GM19438 (cell line): ENCODE results near the gene PNPLA5.

Source experiments
- ATAC-seq: cut with Tn5 transposase; IDR thresholded peaks from one replicate; pipeline ENCODE4 v1.9.1; 2021; ENCODE audit warnings: low read depth; ENCODE audit not compliant: unreplicated experiment

The PNPLA5 gene

DNA sequence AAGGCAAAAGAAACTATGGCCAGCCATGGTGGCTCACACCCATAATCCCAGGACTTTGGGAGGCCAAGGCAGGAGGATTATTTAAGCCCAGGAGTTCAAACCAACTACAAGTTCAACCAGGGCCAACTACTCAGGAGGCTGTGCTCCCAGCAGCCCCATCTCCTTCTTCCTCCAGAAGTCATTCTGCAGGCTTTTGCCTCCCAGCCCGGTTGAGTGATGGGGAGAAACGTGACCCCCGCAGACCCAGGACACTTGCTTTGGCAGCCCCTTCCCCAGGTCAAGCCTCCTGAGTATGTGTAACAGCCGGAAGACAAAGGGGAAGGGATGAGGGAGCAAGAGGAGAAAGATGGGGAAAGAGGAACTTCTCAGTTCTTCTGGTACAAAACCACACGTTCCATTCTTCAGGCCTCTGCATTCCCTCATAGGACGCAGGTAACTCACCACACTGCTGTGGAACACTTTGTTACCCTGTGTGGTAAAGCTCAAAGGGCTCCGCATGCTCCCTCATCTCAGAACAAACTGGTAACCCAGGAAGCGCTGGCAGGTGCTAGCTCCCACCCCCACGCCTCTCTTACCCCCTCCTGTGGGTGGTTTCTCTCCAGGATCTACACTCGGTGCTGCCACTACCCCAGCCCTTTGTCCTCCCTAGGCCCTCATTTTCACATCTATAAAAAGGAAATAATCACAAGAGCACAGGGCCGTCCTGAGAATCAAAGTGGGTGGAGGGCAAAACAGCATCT is 33.5 kb downstream of the PNPLA5 start:
- no peak for ATAC-seq

DNA sequence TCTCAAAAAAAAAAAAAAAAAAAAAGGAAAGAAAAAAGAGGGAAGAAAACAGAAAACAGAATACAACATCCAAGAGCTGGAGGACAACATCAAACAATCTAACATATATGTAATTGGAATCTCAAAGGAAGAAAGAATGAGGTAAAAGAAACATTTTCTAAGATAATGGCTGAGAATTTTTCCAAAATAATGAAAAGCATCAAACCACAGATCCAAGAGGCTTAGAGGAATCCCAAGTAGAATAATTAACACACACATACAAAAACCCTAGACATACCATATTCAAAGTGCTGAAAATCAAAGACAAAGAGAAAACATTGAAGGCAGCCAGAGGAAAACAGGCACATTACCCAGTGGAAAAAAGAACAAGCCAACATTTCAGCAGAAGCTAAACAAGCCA is 34.4 kb downstream of the PNPLA5 start:
- no peak for ATAC-seq

DNA sequence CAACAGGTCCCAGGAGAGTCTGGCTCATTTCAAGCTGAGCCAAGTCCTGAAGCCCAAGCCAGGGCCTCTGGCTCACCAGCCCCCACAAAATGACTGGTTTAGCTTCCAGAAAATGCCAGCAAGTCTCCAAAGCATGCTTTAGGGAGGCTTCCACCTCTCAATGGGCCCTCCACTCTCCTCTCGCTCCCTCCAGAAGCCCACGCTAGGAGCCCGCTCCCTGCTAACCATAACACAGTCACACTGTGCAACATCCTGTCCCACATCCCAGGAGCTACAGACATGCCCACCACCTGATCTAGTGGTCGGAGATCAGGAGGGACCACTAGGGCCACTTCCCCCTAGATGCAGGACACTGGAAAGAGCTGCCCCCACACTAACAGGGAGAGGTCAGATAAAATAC is 36.4 kb downstream of the PNPLA5 start:
- no peak for ATAC-seq

DNA sequence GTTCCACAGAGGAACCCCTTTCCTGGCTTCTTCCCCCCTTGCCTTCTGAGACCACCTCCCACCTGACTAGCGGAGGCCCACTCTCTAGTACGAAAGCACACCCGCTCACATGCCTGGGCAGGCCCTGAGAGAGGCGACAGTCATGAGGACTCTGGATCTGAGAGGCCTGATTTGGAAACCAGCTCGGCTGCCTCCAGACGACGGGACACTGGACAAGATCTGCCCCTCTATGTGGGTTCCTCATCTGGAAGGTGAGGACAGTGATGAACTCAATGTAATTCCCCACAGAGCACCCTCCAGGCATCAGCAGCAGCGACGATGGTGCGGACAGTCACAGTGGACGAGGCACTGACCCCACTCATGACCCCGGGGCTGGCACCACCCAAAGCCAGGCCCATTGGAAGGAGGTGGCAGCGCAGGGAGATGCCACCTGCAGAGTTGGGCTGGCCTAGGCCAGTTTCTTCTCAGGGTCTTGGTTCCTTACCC is 37.0 kb downstream of the PNPLA5 start:
- ATAC-seq: no peak

DNA sequence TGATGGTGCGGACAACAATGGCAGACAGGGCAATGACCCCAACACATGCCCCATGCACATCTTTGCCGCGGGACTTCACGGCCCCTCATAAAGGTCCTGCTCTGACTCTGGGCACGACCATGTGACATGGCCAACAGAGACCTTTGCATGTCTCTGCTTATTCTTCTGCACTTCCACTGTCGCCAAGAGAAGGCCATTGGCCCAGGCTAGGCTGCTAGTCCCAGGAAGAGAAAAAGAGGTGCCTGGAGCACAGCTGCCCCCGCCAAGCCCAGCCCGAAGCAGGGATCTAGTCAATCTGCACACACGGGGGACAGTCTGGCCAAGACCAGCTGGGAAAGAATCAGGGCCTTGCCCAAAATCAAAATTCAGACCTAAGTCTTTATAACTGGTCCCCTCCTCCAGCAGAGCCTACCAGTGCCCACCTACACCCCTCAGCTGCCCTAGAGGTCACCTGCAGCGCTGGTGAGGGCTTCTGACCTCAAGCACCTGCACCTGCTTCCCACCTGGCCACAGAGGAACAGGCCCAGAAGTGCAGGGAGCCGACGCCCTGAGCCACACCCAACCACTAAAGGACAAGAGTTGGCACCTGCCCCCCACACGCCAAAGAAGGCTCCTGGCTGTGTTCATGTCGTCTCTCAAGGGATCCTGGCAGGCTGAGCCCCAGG is 37.6 kb downstream of the PNPLA5 start:
- no peak for ATAC-seq

DNA sequence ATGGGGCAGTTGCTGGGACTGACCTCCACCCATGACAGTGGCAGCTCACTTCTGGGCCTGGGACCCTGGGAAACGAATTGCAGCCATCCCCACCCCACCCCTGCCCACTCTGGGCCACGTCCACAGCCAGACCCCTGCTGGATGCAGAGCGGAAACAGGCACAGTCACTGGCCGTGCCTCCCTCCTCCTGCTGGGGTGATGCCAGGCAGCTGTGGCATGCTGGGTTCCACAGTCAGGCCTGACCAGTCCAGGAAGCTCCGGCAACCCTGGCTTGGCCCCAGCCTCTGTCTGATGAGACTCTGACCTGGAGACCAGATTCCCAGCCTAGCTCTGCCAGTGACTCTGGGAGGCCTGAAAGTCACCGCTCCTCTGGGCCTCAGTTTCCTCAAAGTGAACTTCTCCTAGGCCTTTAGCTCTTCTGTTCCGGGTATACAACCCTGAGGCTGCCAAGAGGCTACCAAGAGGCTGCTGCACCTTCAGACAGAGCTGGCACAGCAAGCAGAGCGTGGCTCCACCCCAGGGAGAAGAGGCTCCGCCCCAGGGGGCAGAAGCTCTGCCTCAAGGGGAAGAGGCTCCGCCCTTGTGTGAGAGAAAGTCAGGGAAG is 38.4 kb downstream of the PNPLA5 start:
- ATAC-seq: no peak

DNA sequence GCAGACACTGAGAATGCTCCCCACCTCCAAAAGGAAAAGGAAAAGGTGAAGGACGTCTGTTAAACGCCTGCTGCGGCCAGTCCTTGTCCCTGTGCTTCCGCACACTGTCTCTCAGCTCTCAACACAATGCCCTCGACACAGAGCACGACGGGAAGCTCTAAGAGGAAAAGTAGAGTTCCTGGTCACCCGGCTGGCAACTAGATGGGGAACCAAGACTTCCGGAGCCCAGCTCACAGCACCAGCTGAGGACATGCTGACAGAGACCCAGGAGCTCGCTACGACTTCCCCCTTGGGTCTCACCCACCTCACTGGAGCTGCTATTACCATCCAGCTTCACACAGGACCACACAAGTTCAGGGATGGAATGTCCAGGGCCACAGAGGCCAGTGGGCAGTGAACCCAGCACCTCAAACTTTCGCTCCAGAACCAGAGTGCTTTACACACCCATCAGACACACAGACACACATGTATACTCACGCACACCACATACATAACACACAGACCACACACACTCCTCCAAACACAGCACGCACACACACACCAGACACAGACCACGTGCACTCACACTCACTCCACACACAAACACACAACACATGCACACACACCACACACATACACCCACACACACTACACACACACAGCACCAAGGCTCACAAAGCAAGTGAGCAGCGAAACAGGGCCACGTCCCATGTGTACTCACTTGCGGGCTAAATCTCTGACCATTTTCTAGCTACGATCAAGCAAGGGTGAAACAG is 39.1 kb downstream of the PNPLA5 start:
- no peak for ATAC-seq

DNA sequence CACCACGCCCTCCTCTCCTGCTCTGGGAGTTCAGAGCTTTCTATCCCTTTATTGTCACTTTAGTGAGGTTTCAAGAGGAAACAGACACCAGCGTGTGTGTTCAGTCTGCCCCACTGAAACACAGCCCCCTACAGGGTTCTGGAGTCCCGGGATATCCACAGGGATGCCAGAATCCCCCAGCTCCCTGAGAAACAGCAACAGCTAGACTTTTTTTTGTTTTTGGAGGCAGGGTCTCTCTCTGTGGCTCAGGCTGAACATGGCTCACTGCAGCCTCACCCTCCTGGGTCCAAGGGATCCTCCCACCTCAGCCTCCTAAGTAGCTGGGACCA is 39.9 kb downstream of the PNPLA5 start:
- no peak for ATAC-seq

DNA sequence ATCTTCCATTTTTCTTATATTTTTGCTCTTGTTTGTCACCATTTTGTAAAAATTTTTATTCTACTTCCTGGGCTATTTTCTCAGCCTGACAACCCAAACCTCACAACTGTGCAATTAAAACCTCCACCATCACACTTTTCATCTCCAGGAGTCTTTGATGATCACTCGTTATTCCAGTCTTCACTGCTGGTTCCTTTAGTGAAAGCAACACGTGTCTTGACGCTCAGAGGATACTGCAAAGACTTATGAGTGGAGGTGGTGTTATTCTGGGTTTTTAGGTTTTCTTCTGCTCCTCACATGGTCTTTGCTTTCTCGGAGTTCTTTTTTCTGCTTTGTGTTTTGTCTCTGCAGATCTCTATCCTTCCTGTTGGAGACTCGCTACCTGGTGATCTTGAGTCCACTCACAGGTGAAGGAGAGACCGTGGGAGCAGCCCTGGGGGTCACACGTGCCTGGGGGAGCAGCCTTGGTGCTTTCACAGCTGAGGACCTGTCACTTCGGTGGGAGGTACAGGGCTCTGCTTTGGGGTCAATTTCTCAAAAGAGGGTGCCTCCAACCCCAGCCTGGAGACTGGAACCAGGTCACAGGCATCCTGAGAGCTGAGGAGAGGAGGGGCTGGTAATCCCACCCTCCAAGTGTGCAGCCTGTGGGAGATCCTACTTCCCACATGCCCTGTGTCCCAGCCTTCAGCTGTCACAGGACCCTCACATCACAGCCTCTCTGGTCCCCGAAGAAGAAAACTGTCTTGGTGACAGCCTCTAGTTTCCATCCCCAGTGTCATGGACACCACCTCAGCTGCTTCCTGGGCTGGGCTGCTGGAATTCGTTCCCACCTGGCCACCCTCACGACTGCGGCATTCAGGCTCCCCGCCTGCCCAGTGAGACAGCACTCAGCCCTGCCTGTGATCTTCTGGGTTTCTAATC is 40.5 kb downstream of the PNPLA5 start:
- ATAC-seq: no peak

DNA sequence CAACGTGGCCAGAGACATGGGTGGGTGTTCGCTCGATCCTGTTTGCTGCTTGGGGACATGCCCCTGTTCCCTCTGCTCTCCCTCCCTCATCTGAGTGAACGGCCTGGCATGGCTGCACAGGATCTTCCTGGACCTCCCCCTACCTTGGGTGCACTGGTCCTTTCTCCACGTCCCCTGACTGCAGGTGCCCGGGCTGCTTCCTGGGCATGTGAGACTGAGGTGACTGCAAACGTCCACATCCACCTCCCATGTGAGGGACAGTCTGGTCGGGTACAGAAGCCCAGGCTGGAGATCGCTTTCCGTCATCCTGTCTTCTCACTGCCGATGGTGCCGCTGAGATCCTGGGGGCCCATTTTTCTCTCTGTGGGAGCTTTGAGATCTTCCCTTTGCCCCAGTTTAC is 41.3 kb downstream of the PNPLA5 start:
- ATAC-seq: no peak

DNA sequence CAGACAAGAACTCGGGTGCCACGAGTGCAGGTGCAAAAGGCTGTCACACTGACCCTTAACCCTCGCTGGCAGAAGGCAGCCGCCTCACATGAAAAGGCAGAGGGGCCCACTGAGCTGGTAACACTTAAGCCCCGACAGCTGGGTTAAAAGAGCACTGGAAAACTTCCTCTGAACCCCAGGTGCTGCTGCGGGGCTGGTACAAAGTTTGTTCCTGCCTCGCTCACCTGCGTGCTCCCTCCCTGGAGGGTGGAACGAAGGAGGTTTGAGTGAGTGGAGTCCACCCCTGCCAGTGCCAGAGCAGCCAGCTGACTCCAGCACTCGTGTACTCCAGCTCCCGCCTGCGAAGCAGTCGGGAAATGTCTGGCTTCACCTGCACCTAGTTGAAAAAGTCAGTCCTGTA is 42.1 kb downstream of the PNPLA5 start:
- ATAC-seq: no peak

DNA sequence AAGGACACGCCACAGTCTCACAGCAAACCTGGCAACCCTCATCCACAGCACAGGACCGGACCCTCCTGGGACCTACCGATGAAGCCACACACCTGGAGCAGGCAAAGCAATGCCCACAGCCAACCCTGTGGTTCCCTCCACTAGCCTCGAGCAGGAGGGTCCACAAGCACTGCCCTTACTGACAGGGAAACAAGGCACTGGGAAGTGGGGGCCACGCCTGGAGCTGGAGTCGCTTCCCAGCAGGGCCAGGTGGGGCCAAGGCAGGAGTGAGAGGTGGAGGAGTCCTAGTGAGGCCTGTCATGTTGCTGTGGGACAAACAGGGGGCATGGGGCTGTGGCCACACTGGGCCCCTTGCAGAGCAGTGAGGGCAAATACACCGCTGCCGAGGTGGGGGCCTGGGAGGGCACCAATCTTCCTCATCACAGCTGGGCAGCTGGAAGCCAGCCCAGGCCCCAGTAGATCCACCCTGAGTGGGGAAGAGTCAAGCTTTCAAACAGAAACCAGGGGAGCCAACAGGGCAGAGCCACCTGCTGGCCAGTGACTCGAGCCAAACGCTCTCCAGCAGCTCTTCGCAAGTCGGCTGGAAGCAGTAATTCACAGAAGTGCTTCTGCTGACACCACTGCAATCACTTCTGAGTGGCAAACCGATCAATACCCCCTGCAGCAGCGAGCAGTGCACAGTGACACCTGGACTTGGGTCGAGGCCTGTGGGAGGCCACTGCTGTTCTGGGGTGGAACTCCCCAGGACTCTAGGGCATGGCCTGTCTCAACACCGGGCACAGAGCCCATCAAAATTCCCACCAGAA is 43.2 kb downstream of the PNPLA5 start:
- ATAC-seq: no peak

DNA sequence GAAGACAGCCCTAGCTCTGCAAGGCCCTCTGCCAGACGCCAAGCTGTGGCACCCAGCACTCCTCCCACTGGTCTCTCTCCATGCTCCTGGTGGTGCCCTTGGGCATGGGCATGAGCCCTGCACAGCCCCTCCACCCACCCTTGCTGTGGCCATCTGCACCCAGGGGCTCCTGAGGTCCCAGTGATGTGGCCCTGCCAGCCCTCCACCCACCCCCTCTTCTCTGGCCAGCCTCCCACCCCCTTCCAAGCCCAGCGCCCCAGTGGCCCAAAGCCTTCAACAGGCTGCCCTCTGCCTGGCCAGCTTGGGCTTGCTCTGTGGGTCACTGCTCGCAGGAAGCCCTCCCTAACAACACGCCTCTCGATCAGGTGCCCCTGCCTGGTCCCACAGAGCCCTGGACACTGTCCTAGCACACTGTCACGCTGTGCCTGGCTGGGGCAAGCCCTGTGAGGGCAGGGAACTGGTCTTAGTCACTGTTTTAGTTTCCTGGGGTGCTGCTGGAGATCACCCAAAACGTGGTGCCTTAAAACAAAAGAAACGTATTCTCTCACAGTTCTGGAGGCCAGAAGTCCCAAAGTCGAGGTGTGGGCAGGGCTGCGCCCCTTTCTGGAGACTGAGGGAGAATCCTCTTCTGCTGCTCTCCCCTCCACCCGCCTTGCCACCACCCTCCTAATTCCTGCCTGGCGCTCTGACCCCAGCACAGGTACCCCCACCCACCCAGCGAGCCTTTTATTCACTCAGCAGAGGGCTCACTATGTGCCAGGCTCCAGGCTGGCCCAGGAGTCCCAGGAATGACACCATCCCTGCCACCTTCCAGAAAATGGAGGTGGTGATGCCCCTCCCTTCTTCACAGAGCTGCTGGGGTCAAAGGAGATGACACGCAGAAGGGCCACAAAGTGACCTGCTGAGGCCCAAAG is 44.2 kb downstream of the PNPLA5 start:
- no peak for ATAC-seq

DNA sequence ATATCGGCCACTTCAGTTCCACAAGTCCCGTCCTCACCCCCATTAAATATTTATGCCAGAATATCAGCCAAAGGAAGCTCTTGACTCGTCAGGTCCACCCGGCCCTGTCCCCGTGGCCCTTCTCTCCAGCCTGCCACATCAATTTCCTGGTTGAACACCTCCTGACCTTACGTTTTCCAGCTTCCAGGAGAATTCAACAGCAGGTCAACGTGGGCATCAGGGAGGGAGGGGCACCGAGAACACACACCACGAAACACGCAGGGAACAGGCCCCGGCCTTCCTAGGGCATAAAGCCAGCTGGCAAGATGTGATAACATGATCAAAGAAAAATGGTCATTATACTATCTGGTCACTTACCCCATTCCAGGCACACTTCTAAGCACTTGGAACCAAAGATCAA is 44.8 kb downstream of the PNPLA5 start:
- no peak for ATAC-seq

DNA sequence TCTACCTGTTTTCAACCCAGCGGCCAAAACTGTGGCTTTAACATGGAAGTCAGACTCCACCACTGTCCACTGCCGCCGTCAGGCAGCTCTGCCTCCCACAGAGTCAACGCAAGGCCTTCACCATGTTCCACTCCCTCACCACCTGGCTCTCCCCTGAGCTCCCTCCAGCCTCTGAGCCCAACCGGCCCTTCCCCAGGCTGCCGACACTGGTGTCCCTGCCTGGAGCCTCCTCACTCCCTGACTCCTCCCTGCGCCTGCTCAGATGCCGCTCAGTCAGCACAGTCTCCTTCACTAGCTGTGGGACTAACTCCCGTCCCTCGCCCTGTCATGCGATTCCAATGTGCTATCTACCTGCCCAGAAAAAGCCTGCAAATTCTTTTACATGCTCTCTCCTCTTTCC is 45.8 kb downstream of the PNPLA5 start:
- ATAC-seq: no peak

DNA sequence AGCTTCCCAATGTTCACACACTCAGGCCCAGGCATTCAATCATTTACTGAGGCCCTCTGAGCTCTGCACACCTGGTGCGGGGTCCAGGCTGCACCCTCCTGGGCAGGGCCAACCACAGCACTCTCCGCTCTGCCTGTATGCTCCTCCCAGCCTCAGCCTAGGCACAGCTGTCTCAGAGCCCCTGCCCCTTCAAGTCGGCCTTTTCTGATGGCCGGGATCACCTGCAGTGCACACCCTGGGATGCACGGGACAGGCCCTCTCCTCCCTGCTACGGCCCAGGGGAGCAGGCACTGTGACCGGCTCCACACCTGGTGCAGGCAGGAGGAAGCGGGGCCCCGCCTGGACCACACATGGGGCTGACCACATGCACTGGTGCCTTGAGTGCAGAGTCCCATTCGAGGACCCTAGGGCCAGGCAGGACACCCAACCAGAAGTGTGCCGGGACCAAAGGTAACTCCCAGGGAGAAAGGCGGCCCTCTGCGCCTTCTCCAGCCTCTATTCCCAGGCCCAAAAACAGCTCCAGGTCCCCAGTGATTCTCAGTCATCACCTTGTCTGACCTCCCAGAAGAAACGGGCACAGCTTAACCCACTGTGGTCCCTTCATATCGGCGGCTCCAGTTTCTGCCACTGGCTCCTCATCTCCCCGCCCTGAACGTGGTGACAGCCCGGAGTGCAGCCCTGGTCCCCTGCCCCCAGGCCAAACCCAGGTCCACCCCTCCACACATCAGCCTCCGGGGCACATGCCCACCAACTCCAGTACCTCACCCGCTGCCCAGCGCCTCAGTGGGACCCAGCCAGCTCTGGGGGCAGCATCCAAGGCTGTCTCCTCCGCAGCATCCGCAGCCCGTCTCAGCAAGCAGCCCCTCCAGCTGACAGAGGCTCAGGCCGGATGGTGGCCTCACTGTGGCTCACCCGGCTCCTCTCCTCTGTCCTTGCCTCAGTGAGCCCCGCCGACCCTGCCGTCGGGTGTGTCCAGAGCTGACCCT is 47.0 kb downstream of the PNPLA5 start:
- no peak for ATAC-seq

DNA sequence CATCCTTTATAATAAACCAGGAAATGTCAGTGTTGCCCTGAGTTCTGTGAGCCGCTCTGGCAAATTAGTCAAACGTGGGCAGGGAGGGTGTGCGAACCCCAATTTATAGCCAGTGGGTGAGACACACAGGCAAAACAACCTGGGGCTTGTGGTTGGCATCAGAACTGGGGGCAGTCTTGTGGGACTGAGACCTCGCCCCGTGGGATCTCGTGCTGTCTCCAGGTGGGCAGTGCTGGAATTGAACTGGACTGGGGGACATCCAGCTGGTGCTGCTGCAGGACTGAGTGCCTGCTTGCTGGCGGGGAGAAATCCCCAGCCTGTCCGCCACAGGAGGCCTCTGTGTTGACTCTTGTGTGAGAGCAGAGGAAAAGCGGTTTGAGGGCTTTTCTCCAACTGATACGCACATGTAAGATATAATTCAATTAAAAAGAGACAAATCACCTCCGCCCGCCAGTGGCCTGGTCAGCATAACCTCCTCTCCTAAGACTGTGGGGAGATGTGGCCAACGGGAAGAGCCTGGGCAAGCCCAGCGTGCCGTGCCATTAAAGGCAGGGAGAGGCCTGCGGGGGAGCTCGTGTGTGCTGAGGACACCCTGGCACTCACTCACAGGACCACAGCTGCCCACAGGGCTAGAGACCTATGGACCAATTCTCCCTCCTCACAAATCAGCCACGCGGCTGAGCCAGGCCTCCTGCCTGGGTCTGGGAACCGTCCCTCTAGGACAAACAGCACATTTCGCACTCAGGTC is 47.9 kb downstream of the PNPLA5 start:
- no peak for ATAC-seq
